Eye (tissue), 1 donor: ENCODE results near the gene CSE1L.
A peak's percentile ranks its signal among the peaks of the same experiment; 100 is the strongest.
"Not testable (repeated sequence)": the region's sequence is repeated elsewhere in the genome, so short reads cannot be mapped to it uniquely, and the experiment has no call there.

Source experiments
- DNase-seq: peaks from one replicate; pipeline ENCODE4 v3.0.0-alpha.2; 2015

CSE1L gene

DNA sequence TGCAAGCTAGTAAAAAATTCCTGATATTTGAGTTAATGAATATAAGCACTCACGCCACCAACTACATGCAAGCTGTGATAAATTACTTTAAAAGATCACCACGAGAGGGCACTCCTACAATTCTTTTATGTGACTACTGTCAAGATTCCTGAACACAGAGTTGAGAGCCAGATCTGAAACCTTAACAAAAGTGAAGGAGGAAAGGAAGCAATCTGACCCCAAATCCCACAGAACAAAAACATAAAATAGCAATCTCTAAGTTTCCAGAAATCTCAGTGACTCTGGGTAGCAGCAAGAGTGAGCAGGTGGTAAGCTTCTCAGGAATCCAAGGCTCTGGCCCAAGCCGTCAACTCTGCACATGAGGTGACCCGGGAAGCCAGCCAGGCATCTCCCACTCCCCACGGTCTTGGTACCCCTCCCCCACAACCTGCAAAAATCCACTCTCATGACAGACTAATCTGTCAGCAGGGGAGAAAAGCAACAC is 86.9 kb downstream of the CSE1L start:
- peak; percentile 90 for DNase-seq

DNA sequence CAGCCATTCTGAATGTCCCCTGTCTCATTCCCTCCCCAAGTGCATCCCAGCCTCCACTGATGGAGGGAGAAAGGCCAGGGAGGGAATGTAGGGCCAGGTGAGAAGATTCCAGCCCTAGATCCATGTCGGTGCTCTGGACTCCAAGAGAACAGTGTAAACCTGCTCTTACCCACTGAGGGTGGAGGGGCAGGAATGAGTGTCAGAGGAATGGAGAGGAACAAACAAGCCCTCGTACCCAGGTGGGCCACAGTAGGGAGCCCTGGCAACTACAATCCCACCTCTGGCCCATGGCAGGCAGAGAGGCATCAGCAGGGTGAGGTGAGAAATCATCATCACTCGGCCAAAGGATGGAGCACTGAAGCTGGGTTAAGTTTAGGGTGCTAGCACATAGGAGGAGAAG is 87.5 kb downstream of the CSE1L start:
- no peak for DNase-seq

DNA sequence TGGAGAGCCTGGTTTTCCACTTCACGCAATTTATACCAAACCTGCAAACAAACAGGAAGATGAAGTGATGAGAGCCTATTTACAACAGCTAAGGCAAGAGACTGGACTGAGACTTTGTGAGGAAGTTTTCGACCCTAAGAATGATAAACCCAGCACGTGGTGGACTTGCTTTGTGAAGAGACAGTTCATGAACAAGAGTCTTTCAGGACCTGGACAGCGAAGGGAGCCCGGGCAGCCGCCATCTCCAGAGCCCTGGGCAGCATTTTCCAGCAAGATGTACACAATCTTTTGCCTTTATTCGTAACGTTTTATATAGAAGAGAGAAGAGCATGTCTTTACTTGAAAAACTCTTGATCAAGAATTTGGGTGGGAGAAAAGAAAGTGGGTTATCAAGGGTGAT is 88.7 kb downstream of the CSE1L start:
- not testable (repeated sequence) for DNase-seq

DNA sequence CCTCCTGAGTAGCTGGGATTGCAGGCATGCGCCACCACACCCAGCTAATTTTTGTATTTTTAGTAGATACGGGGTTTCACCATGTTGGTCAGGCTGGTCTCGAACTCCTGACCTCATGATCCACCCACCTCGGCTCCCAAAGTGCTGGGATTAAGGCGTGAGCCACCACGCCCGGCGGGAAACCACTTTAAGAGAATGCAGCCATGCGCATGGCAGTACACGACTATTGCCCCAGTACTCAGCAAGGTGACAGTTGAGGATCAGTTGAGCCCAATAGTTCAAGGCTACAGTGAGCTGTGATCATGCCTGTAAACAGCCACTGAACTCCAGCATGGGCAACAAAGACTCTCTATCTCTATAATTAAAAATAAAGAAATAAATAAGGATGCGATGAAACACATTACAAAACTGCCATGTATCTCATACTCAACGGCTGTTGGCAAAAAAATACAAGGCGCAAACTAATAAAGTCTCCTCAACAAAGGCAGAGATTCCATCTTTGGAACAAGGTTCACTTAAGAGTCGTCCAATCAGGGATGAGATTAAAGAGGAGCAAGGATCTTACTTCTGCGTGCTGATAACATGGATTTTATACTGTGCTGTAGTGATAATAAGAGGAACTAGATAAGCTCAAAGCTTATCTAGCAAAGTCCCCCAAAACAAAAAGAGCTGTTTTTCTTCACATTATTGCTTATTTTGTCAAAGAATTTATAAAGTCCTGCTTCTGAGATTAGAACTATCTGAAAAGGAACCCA is 90.9 kb downstream of the CSE1L start:
- DNase-seq = no peak

DNA sequence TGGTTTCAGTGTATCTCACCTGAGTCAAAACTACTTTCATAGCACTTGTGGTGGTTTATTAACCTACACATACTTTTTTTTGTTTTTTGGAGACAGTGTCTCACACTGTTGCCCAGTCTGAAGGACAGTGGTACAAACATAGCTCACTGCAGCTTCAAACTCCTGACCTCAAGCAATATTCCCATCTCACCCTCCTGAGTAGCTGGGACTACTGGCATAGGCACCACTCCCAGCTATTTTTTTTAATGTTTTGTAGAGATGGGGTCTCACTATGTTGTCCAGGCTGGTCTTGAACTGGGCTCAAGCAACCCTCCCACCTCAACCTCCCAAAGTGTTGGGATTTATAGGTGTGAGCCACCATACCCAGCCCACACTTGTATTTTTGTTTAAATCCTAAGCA is 92.3 kb downstream of the CSE1L start:
- no peak for DNase-seq

DNA sequence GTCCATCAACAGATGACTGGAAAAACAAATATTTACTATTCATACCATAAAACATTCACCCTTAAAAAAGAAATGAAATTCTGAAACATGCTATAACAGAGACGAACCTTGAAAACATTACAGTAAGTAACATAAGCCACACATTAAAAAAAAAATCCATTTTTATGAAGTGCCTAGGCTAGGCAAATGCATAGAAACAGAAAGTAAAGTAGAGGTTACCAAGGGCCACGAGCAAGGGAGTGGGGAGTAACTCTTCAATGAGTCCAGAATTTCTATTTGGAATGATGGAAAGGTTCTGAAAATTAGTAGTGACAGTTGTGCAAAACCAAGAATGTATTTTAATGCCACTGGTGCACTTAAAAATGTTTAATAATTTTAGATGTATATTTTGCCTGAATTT is 94.3 kb downstream of the CSE1L start:
- no peak for DNase-seq

DNA sequence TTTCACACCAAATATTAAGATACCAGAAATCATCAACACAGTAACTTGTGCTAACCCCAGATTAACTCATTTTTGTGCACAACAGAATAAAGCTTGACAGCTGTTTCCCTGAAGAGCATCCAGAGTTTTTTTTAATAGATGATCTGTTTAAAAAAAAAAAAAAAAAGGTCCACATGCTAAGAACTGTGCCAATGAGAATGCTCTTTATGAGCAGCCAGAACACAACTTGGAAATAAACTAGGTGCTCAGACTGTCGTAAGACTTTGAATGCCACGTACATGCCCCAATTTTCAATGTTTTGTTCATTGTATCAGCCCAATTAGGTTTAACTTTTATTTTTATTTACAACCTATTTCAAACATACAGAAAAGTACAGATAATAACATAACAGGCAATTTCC is 94.7 kb downstream of the CSE1L start:
- DNase-seq = no peak
